Transverse colon (tissue), 3 donors: ENCODE measurements around the gene ARX.

Experiments
- CTCF ChIP-seq, 5 experiments: fragments of 200-600 bp in 3 of 5; fragments of 450-650 bp in 2 of 5; sonication (generic) in 3 of 5; IDR thresholded peaks; 1 replicate in 2 of 5; 2 replicates in 3 of 5; pipeline ENCODE4 v1.5.1; 2016 to 2017; ENCODE audit warnings: antibody characterized with exemption in 5 of 5, inconsistent platforms in 3 of 5, mild to moderate bottlenecking in 2 of 5, moderate library complexity in 1 of 5
- EP300 ChIP-seq: sonication (generic); formaldehyde crosslinking; IDR thresholded peaks from one replicate; pipeline ENCODE4 v1.6.1; 2017; ENCODE audit warnings: antibody characterized with exemption, low read depth

- no peak for TF ChIP-seq CTCF (IDR thresholded peaks at IDR 0.05)
- no peak for TF ChIP-seq EP300
Observed at GRCh38 chrX:25012433-25012735, 3.4 kb downstream of the ARX start.
